GM23248 (cell line): ENCODE results near the gene PRPF18. TPM values are rescaled to one million over a fixed set of nuclear protein-coding genes. Genes with fewer than 3 reads are reported as not detected.
A peak's percentile ranks its signal among the peaks of the same experiment; 100 is the strongest.

Source experiments
- DNase-seq: peaks from one replicate; pipeline ENCODE4 v3.0.0-alpha.2; 2015
- H2AFZ ChIP-seq: fragments of 200-600 bp; sonication (generic); 2 replicates; pipeline ENCODE4 v1.6.1; 2016; ENCODE audit warnings: antibody characterized with exemption
- H3F3A ChIP-seq: fragments of 200-600 bp; sonication (generic); 2 replicates; pipeline ENCODE4 v1.6.1; 2016; ENCODE audit warnings: mild to moderate bottlenecking, antibody characterized with exemption, mixed run types; ENCODE audit not compliant: insufficient read depth
- H3K27ac ChIP-seq: fragments of 200-600 bp; sonication (generic); 2 replicates; pipeline ENCODE4 v1.5.1; 2016; ENCODE audit warnings: mild to moderate bottlenecking
- H3K27me3 ChIP-seq: fragments of 200-600 bp; sonication (generic); replicated peaks from 2 replicates; pipeline ENCODE4 v1.6.1; 2016; ENCODE audit warnings: mild to moderate bottlenecking; ENCODE audit not compliant: insufficient read depth
- H3K36me3 ChIP-seq: fragments of 200-600 bp; sonication (generic); 2 replicates; pipeline ENCODE4 v1.6.1; 2016; ENCODE audit warnings: low read depth, mild to moderate bottlenecking
- H3K4me1 ChIP-seq: fragments of 200-600 bp; sonication (generic); 2 replicates; pipeline ENCODE4 v1.6.1; 2016; ENCODE audit warnings: mild to moderate bottlenecking; ENCODE audit not compliant: insufficient read depth
- H3K4me2 ChIP-seq: fragments of 200-600 bp; sonication (generic); one replicate; pipeline ENCODE4 v1.6.1; 2016; ENCODE audit warnings: mild to moderate bottlenecking; ENCODE audit not compliant: unreplicated experiment
- H3K4me3 ChIP-seq: fragments of 200-600 bp; sonication (generic); 2 replicates; pipeline ENCODE4 v1.5.1; 2016; ENCODE audit warnings: mild to moderate bottlenecking
- H3K79me2 ChIP-seq: fragments of 200-600 bp; sonication (generic); 2 replicates; pipeline ENCODE4 v1.6.1; 2016; ENCODE audit warnings: mild to moderate bottlenecking; ENCODE audit not compliant: insufficient read depth
- H3K9ac ChIP-seq: fragments of 200-600 bp; sonication (generic); 2 replicates; pipeline ENCODE4 v1.6.1; 2016; ENCODE audit warnings: mild to moderate bottlenecking
- H3K9me2 ChIP-seq: fragments of 200-600 bp; sonication (generic); 2 replicates; pipeline ENCODE4 v1.6.1; 2016; ENCODE audit warnings: mixed run types, mild to moderate bottlenecking, moderate library complexity; ENCODE audit not compliant: insufficient read depth
- H3K9me3 ChIP-seq: fragments of 200-600 bp; sonication (generic); one replicate; pipeline ENCODE4 v1.6.1; 2017; ENCODE audit warnings: low read depth
- H4K20me1 ChIP-seq: fragments of 200-600 bp; sonication (generic); 2 replicates; pipeline ENCODE4 v1.6.0; 2016; ENCODE audit not compliant: insufficient read depth
- EZH2 ChIP-seq: fragments of 200-600 bp; sonication (generic); IDR thresholded peaks from 2 replicates; pipeline ENCODE4 v1.6.1; 2018; ENCODE audit warnings: antibody characterized with exemption, mild to moderate bottlenecking; ENCODE audit not compliant: insufficient read depth, poor library complexity, severe bottlenecking
- EZH2phosphoT487 ChIP-seq: fragments of 200-600 bp; sonication (generic); IDR thresholded peaks from 2 replicates; pipeline ENCODE4 v1.6.1; 2018; ENCODE audit warnings: antibody characterized with exemption, moderate library complexity, mild to moderate bottlenecking, low read depth; ENCODE audit not compliant: insufficient read depth
- WGBS, 2 experiments: methylation state at CpG; one replicate each; pipeline ENCODE4 v1.1.6; 2015 to 2017; ENCODE audit warnings: low lambda C conversion rate in 2 of 2, low coverage in 1 of 2; ENCODE audit errors: missing lambda C conversion rate in 2 of 2; 5-methylcytosine and 5-hydroxymethylcytosine counted together
- in situ Hi-C: fragments of 300-500 bp; cut with MboI; formaldehyde crosslinking; loops from 2 replicates; pipeline ENCODE4 v1.15.0; 2020
- polyA plus RNA-seq: library from polyadenylated mRNA; unstranded; fragments of >200 nt; fragmentation: Nextera tagmentation; extraction: Ambion mirVana; gene quantifications from 2 replicates; pipeline ENCODE4 v1.2.1, GENCODE V29; 2016
- total RNA-seq: library from RNA; depleted of rRNA; stranded (reverse); fragments of >200 nt; shearing (Covaris generic); gene quantifications from 2 replicates; pipeline ENCODE4 v1.2.3, GENCODE V29; 2014

PRPF18 gene
- total and polyA plus RNA-seq, 2 experiments from 2014 or later, result 21.8 to 30.2 TPM

GRCh38 chr10:13592306-13592705 lies 5.5 kb downstream of the PRPF18 start:
- peaks cover 98% of the 10 kb centered on the region for H3K79me2 ChIP-seq
- in situ Hi-C loops, result no loop called here

DNA sequence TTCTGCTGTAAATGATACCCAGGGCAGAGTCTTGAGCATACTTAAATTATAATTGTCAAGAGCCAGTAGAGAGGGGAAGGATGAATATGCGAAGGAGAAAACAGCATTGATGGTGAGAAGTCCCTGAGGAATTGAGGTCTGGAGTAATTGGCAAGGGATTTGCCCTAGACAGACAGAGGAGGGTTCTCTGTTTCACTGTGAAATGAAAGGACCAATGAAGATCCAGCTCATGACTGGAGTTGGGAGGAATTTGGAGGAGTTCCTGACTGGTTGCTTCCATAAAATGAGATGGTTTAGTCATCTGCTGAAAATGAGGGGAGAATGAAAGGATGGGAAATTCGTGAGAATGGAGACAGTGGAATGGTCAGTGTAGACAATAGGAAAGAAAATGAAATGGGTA lies 6.8 kb downstream of the PRPF18 start:
- peaks cover 10% of the 10 kb centered on the region; the same call in 1 of the 2 replicates for H3K36me3 ChIP-seq
- peaks cover 5% of the 10 kb centered on the region; the same call in 1 of the 2 replicates for H3F3A ChIP-seq
- H3K9me3 ChIP-seq, result no peaks in the 10 kb centered on the region
- H3K4me3 ChIP-seq, result no peak overlapping the region
- peak; percentile 61 for DNase-seq
- 0 out of 2 replicates have a peak, but pooled peaks cover 4% of the 10 kb centered on the region for H4K20me1 ChIP-seq
- peaks cover 5% of the 10 kb centered on the region for H3K4me1 ChIP-seq
- peaks cover 91% of the 10 kb centered on the region for H3K79me2 ChIP-seq
- no peak overlapping the region for H3K9ac ChIP-seq
- no peaks in the 10 kb centered on the region for H3K9me2 ChIP-seq
- H3K27ac ChIP-seq, result no peak overlapping the region
- 92 to 97% methylated on average over 2 of the region's 2 CpGs for WGBS, 2 experiments
- H2AFZ ChIP-seq, result no peak overlapping the region
- H3K4me2 ChIP-seq, result no peak overlapping the region
- H3K27me3 ChIP-seq, result no peaks in the 10 kb centered on the region
- in situ Hi-C loops, result no loop called here
- no peak for TF ChIP-seq EZH2phosphoT487
- no peak for TF ChIP-seq EZH2

More at GRCh38 chr10:13592306-13592705, 5.5 kb downstream of the PRPF18 start:
- H3K27me3 ChIP-seq, result no peaks in the 10 kb centered on the region
- TF ChIP-seq EZH2 (no peak), EZH2phosphoT487 (no peak)
- H3K9me2 ChIP-seq, result no peaks in the 10 kb centered on the region
- H4K20me1 ChIP-seq, result 0 out of 2 replicates have a peak, but pooled peaks cover 4% of the 10 kb centered on the region
- H3K9me3 ChIP-seq, result no peaks in the 10 kb centered on the region
- WGBS, 2 experiments, result 94 to 95% methylated on average over 2 of the region's 2 CpGs
- peaks cover 5% of the 10 kb centered on the region; the same call in 1 of the 2 replicates for H3F3A ChIP-seq
- H3K9ac ChIP-seq, result no peak overlapping the region
- no peak overlapping the region for H3K4me2 ChIP-seq
- no peak overlapping the region for H2AFZ ChIP-seq
- no peaks in the 10 kb centered on the region; the same call in 1 of the 2 replicates for H3K36me3 ChIP-seq
- DNase-seq, result no peak
- H3K4me3 ChIP-seq, result no peak overlapping the region
- peaks cover 10% of the 10 kb centered on the region for H3K4me1 ChIP-seq
- no peak overlapping the region for H3K27ac ChIP-seq

DNA sequence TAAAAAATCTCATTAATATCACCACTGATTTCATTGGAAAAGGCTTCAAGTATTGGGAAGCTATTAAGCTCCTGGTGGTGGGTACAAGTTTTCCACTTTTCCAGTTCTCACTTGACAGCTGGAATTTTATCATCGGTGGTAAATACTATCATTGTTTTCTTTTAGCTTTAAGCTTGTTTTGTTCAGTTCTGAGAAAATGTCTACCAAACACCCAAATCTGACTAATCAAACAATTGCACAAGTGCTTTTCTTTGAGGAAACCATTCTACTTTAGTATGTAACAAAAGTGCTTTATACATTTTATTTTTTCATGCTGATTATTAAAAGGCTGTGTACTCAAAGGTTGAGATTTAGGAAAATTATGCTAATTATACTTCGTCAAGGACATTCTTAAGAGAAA lies 7.9 kb downstream of the PRPF18 start:
- Histone ChIP-seq H3K79me2 (peaks cover 80% of the 10 kb centered on the region), H3K9ac (no peak overlapping the region), H3K27me3 (no peaks in the 10 kb centered on the region), H3K4me1 (peaks cover 5% of the 10 kb centered on the region), H3K27ac (no peak overlapping the region), H3K9me2 (no peaks in the 10 kb centered on the region), H3K36me3 (peaks cover 10% of the 10 kb centered on the region; the same call in 1 of the 2 replicates), H4K20me1 (0 out of 2 replicates have a peak, but pooled peaks cover 4% of the 10 kb centered on the region), H3F3A (peaks cover 5% of the 10 kb centered on the region; the same call in 1 of the 2 replicates), H3K4me2 (no peak overlapping the region), H2AFZ (no peak overlapping the region), H3K9me3 (no peaks in the 10 kb centered on the region), H3K4me3 (no peak overlapping the region)
- TF ChIP-seq EZH2phosphoT487 (no peak), EZH2 (no peak)
- in situ Hi-C loops, result no loop called here
- 95 to 100% methylated on average over 2 of the region's 2 CpGs for WGBS, 2 experiments
- DNase-seq, result peak; percentile 6

- in situ Hi-C loops, result no loop called here
- Histone ChIP-seq H3K9me2 (no peaks in the 10 kb centered on the region), H3K9me3 (no peaks in the 10 kb centered on the region), H3K9ac (no peak overlapping the region), H3K79me2 (peaks cover 49% of the 10 kb centered on the region), H3F3A (peaks cover 5% of the 10 kb centered on the region; the same call in 1 of the 2 replicates), H3K4me1 (peaks cover 14% of the 10 kb centered on the region), H4K20me1 (no peaks in the 10 kb centered on the region), H3K36me3 (peaks cover 16% of the 10 kb centered on the region), H2AFZ (no peak overlapping the region), H3K4me3 (no peak overlapping the region), H3K27ac (no peak overlapping the region), H3K27me3 (no peaks in the 10 kb centered on the region), H3K4me2 (no peak overlapping the region)
- no peak for DNase-seq
- no peak for TF ChIP-seq EZH2
- no peak for TF ChIP-seq EZH2phosphoT487
- 81 to 85% methylated on average over 5 of the region's 5 CpGs for WGBS, 2 experiments
These were observed 11.1 kb downstream of the PRPF18 start for GRCh38 chr10:13597909-13598308.
